Stomach (tissue), 9 donors: Measurements from ENCODE around the gene TH. TPM values are rescaled to one million over a fixed set of nuclear protein-coding genes. Genes with fewer than 3 reads are reported as not detected.

Experiments used
- DNase-seq, 2 donors: peaks; one replicate each; pipeline versions ENCODE4 v3.0.0 to v3.0.0-alpha.2; 2013 to 2019
- H3K27ac ChIP-seq, 5 donors: fragments of 200-600 bp in 4 of 5; sonication (generic) in 4 of 5; one replicate each; pipeline ENCODE4 v1.5.1; 2013 to 2019; ENCODE audit warnings: mild to moderate bottlenecking in 1 of 5, moderate library complexity in 1 of 5
- H3K27me3 ChIP-seq, 3 donors: fragments of 200-600 bp; sonication (generic); one replicate each; pipeline ENCODE4 v1.5.1; 2017 to 2019; ENCODE audit warnings: mixed run types in 1 of 3
- H3K36me3 ChIP-seq, 4 donors: fragments of 200-600 bp; sonication (generic); 1 replicate in 3 of 4; 2 replicates in 1 of 4; pipeline ENCODE4 v1.5.1; 2016 to 2019
- H3K4me1 ChIP-seq, 4 donors: fragments of 200-600 bp; sonication (generic); one replicate each; pipeline ENCODE4 v1.5.1; 2016 to 2019
- H3K4me3 ChIP-seq, 4 donors: fragments of 200-600 bp; sonication (generic) in 3 of 4; one replicate each; pipeline ENCODE4 v1.5.1; 2016 to 2019; ENCODE audit warnings: mild to moderate bottlenecking in 1 of 4
- H3K9me3 ChIP-seq, 4 donors: fragments of 200-600 bp; sonication (generic); one replicate each; pipeline ENCODE4 v1.5.1; 2016 to 2019
- EP300 ChIP-seq: sonication (generic); formaldehyde crosslinking; IDR thresholded peaks from one replicate; pipeline ENCODE4 v1.6.1; 2017; ENCODE audit warnings: antibody characterized with exemption
- POLR2A ChIP-seq, 4 donors: fragments of 450-650 bp; IDR thresholded peaks; one replicate each; pipeline ENCODE4 v1.6.1; 2016; ENCODE audit warnings: antibody characterized with exemption in 4 of 4, control low read depth in 2 of 4, mild to moderate bottlenecking in 1 of 4, moderate library complexity in 1 of 4
- POLR2AphosphoS5 ChIP-seq, 3 donors: sonication (generic); formaldehyde crosslinking; IDR thresholded peaks; one replicate each; pipeline ENCODE4 v1.6.1; 2016; ENCODE audit warnings: antibody characterized with exemption in 3 of 3
- WGBS, 5 donors: extraction: QIAGEN DNeasy Blood & Tissue Kit in 3 of 5; methylation state at CpG; one replicate each; pipeline versions ENCODE4 v1.1.5 to v1.1.7; 2013 to 2018; 5-methylcytosine and 5-hydroxymethylcytosine counted together
- intact Hi-C: fragments of 100-400 bp; cut with DNase I; formaldehyde crosslinking; loops from one replicate; pipeline ENCODE4 v1.15.1; 2023; ENCODE audit warnings: low total_unique reads
- polyA plus RNA-seq, 3 donors: library from polyadenylated mRNA; stranded (reverse); fragments of 200-250 nt; gene quantifications; one replicate each; pipeline ENCODE4 v1.2.3, GENCODE V29; 2013
- total RNA-seq, 5 donors: library from RNA; depleted of rRNA; stranded (reverse); fragments of >200 nt; gene quantifications; one replicate each; pipeline versions ENCODE4 v1.1.0 to v1.2.3, GENCODE V29; 2014 to 2016
- TF ChIP-seq, protein P1 (sequence below), 7 experiments: fragments of 450-650 bp in 4 of 7; fragments of 200-600 bp in 3 of 7; sonication (generic) in 3 of 7; IDR thresholded peaks; one replicate each; pipeline ENCODE4 v1.5.1; 2016 to 2019; ENCODE audit warnings: antibody characterized with exemption in 7 of 7, control low read depth in 2 of 7, mild to moderate bottlenecking in 1 of 7
- donor health status: healthy with polysubstance abuse.
- donor health status: Bipolar disorder and iron deficiency.
- donor health status: healthy.

Gene TH
- total and polyA plus RNA-seq, 8 donors, result 0.13 to 1.7 TPM; not detected in 6

DNA sequence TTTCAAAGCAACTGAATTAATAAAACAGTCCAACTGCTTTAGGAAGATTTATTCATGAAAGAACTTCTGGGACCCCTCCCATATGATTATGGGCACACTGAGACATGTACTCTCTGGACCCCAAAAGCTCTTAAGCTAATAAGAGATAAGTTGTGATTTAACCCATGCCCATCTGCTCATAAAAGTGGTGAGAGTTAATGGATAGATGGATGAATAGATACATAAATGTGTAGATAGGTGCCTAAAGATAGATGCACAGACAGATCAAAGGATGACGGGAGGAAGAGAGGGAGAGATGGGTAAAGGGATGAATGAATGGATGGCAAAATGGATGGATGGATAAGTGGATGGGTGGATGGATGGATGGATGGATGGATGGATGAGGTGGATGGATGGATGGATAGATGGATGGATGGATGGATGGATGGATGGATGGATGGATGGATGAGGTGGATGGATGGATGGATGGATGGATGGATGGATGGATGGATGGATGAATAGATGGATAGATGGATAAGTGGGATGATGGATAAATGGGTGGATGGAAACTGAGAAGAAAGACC lies 29.4 kb upstream of the TH start:
- WGBS, 5 donors, result 90 to 97% (median 92%) methylated on average over 1 of the region's 1 CpG
- H3K36me3 ChIP-seq, result no peaks in the 10 kb centered on the region
- intact Hi-C loops, result no loop called here
- no peak for TF ChIP-seq EP300
- TF ChIP-seq POLR2A (IDR thresholded peaks at IDR 0.05), result no peak
- TF ChIP-seq, protein P1, sequence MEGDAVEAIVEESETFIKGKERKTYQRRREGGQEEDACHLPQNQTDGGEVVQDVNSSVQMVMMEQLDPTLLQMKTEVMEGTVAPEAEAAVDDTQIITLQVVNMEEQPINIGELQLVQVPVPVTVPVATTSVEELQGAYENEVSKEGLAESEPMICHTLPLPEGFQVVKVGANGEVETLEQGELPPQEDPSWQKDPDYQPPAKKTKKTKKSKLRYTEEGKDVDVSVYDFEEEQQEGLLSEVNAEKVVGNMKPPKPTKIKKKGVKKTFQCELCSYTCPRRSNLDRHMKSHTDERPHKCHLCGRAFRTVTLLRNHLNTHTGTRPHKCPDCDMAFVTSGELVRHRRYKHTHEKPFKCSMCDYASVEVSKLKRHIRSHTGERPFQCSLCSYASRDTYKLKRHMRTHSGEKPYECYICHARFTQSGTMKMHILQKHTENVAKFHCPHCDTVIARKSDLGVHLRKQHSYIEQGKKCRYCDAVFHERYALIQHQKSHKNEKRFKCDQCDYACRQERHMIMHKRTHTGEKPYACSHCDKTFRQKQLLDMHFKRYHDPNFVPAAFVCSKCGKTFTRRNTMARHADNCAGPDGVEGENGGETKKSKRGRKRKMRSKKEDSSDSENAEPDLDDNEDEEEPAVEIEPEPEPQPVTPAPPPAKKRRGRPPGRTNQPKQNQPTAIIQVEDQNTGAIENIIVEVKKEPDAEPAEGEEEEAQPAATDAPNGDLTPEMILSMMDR (IDR thresholded peaks at IDR 0.05), result no peak
- no peak for TF ChIP-seq POLR2AphosphoS5 (IDR thresholded peaks at IDR 0.05)
- H3K9me3 ChIP-seq, result no peaks in the 10 kb centered on the region
- H3K4me1 ChIP-seq, result peaks cover 14 to 22% (median 18%) of the 10 kb centered on the region in 4 donors
- no peak overlapping the region for H3K27ac ChIP-seq
- H3K4me3 ChIP-seq, result no peak overlapping the region
- peaks cover 0 to 3% (median 0%) of the 10 kb centered on the region in 3 donors for H3K27me3 ChIP-seq
- no peak for DNase-seq

DNA sequence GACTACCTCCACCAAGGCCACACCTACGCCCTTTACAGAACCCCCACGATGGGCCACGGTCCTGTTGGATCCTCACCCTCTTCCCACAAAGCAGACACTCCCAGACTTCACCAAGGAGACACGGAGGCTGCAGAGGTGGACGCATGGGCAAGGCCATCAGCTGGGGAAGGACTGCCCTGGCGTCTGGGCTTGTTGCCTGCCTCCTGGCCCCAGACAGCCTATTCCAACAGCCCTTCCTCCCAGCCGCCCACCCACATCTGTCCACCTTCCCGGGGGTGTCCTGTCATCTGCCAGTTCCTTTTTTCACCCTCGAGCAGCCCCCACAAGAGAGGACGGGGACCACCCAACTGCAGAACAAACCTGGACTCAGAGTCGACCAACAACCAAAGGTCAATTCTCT lies 28.9 kb upstream of the TH start:
- intact Hi-C loops, result no loop called here
- TF ChIP-seq, protein P1 (IDR thresholded peaks at IDR 0.05), result no peak
- TF ChIP-seq POLR2AphosphoS5 (IDR thresholded peaks at IDR 0.05) (no peak), EP300 (no peak), POLR2A (IDR thresholded peaks at IDR 0.05) (no peak)
- H3K4me1 ChIP-seq, result peaks cover 14 to 22% (median 18%) of the 10 kb centered on the region in 4 donors
- no peaks in the 10 kb centered on the region for H3K9me3 ChIP-seq
- 81 to 84% (median 82%) methylated on average over 11 of the region's 11 CpGs for WGBS, 5 donors
- no peak for DNase-seq
- H3K36me3 ChIP-seq, result no peaks in the 10 kb centered on the region
- H3K4me3 ChIP-seq, result no peak overlapping the region
- H3K27ac ChIP-seq, result no peak overlapping the region
- peaks cover 0 to 8% (median 3%) of the 10 kb centered on the region in 3 donors for H3K27me3 ChIP-seq

DNA sequence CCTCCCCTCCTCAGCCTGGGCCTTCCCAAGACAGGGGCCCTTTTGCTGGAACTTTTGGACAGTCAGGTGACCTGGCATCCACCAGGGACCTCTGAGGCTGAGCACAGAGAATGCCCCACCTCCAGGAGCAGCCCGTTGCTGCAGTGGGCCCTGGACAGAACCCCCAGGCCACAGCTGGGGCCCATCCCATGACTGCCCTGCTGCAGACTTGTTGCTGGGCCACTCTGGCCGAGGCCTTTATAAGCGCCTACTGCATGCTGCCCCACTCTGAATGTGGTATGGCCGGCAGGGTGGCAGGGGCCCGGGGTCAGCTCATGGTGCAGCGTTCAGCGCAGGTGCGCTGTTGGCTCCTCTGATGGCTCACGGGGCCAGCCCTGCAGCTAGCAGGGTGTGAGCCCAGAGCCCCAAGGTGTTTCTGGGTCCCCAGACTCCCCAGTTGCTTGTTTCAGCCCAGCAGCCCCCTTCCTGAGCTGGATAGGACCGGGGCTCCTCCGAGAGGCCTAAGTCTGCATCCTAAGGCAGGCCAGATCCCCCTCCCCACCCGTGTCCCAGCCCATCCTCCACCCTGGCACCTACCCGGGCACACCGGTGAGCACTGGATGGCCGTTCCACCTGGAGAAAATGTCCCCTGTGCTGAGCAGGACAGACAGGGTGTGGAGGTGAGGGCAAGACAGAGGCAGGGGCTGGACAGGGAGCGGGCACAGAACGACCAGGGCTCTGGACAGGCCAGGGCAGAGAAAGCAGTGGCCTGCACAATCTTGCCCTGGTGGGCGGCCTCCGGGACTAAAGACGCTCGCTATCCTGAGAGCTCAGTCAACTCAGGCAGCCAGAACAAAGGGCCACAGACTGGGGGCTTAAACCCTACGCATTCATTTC lies 28.1 kb upstream of the TH start:
- no peak overlapping the region for H3K27ac ChIP-seq
- H3K36me3 ChIP-seq, result no peaks in the 10 kb centered on the region
- H3K27me3 ChIP-seq, result peaks cover 0 to 16% (median 4%) of the 10 kb centered on the region in 3 donors
- no peaks in the 10 kb centered on the region for H3K9me3 ChIP-seq
- H3K4me1 ChIP-seq, result peaks cover 14 to 23% (median 21%) of the 10 kb centered on the region in 4 donors
- TF ChIP-seq, protein P1 (IDR thresholded peaks at IDR 0.05), result no peak
- TF ChIP-seq EP300 (no peak), POLR2AphosphoS5 (IDR thresholded peaks at IDR 0.05) (no peak), POLR2A (IDR thresholded peaks at IDR 0.05) (no peak)
- no peak overlapping the region for H3K4me3 ChIP-seq
- intact Hi-C loops, result loop anchor here (5.0 kb wide), 2 partner anchors 98 to 208 kb away; no protein-coding TSS in a partner anchor
- 86 to 89% (median 88%) methylated on average over 14 to 22 of the region's 22 CpGs for WGBS, 5 donors
- DNase-seq, result no peak

DNA sequence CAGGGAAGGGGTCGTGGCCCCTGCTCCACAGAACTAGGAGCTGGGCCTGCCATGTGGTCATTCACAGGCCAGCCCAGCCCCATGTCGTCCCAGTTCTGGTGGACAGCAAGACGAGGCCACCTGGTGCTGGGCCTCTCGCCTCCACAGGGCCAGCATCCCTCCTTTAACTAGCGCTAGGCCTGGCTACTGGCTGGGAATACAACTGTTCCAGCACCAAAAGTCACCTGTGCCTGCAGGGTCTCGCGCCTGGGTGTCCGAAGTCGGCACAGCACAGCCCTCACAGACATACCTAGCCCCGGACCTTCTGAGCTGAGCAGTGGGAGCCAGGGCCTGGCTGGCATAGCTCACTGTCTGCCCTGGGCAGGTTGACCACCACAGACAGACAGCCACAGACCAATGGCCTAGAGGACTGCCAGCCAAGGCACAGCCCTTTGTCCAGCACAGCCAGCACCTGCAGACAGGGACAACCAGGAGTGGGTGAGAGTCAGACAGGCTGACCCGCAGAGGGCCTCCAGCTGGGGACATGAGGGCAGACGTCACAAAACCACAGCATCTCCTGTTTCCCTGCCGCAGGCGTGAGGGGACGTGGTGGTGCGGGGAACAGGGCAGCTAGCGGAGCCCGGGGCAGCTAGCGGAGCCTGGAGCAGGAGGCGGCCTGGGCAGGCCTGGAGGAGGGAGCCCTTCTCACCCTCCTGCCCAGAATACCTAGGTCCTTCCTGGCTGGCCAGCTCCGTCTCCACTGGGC lies 27.2 kb upstream of the TH start:
- Histone ChIP-seq H3K36me3 (no peaks in the 10 kb centered on the region), H3K27ac (no peak overlapping the region), H3K9me3 (no peaks in the 10 kb centered on the region), H3K4me3 (no peak overlapping the region), H3K27me3 (peaks cover 0 to 20% (median 4%) of the 10 kb centered on the region in 3 donors), H3K4me1 (peaks cover 14 to 23% (median 23%) of the 10 kb centered on the region in 4 donors)
- WGBS, 5 donors, result 74 to 85% (median 81%) methylated on average over 10 to 21 of the region's 21 CpGs
- TF ChIP-seq POLR2A (IDR thresholded peaks at IDR 0.05) (no peak), EP300 (no peak), POLR2AphosphoS5 (IDR thresholded peaks at IDR 0.05) (no peak)
- TF ChIP-seq, protein P1 (IDR thresholded peaks at IDR 0.05), result no peak
- intact Hi-C loops, result loop anchor here (5.0 kb wide), 2 partner anchors 99 to 209 kb away; no protein-coding TSS in a partner anchor
- DNase-seq, result no peak
